H4 (cell line): ENCODE measurements around the gene TMEM92. TPM values are rescaled to one million over a fixed set of nuclear protein-coding genes. Genes with fewer than 3 reads are reported as not detected.

Experiments used
- DNase-seq: peaks from one replicate; pipeline ENCODE4 v3.0.0-alpha.2; 2015; ENCODE audit warnings: low spot score
- total RNA-seq: library from RNA; depleted of rRNA; stranded (reverse); fragments of >200 nt; shearing (Covaris generic); gene quantifications from 2 replicates; pipeline ENCODE4 v1.2.3, GENCODE V29; 2014; rRNA removed

Gene TMEM92
- total RNA-seq, 1 experiment from 2014 or later, result 7.4 TPM

GRCh38 chr17:50328363-50329325 lies 54.4 kb downstream of the TMEM92 start:
- DNase-seq, result no peak

DNA sequence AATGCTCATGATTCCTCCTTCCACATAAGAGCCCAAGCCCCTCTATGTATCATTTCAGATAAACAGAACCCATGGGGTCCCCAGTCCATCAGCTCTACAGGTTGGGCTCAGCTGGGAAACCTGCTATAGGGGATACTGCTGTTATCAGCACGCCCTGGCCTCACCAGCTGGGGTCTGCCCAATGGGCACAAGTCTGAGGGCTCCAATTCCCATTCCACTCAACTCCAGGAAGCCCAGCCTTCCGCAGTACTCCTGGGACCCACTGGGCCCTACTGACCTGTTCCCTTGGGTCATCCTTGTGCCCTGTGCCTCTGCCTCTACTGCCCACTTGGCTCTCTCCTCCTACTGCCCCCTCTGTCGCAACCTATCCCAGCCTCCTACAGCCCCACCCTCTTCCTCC lies 55.5 kb downstream of the TMEM92 start:
- DNase-seq, result no peak

DNA sequence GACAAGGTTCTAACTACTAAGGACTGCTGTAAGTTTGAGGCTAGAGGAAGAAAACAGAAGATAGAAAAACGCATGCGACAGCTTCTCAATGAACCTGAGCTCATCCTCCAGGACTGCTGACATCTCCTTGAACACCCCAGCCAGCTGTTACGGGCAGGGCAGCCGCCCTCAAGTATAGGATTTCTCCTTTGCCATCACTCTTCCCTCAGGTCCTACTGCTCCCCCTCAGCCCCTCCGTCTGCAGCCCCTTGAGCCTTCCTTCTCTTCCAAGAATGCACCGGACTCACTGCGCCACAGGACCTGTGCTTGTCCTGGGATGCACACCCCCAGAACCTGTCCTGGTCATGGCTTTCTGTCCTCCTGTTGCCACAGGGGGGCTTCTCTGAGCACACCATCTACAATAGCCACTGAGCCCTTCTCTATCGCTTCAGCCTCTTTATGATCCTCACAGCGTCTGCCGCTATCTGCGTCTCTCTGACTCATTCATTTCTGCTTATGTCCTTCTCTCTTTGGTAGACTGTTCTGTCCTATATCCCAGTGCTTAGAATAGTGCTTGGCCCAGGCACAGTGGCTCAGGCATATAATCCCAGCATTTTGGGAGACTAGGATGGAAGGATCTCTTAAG lies 56.0 kb downstream of the TMEM92 start:
- no peak for DNase-seq

Other genes with a start within 250 kb of the TMEM92 start
- 106 and 129 TPM in 2 replicates for gene ITGA3, start 218.4 kb upstream of the TMEM92 start, total RNA-seq
- 37.6 and 41.2 TPM in 2 replicates for gene PDK2, start 179.1 kb upstream of the TMEM92 start, total RNA-seq
- gene SAMD14, start 144.3 kb upstream of the TMEM92 start, total RNA-seq, result 0.70 and 1.2 TPM in 2 replicates
- 16.3 and 18.5 TPM in 2 replicates for gene PPP1R9B, start 123.8 kb upstream of the TMEM92 start, total RNA-seq
- gene SGCA, start 108.5 kb upstream of the TMEM92 start, total RNA-seq, result 0.45 TPM in 1 of 2 replicates, not detected in the other
- gene COL1A1, start 72.8 kb upstream of the TMEM92 start, total RNA-seq, result 11.1 and 25.7 TPM in 2 replicates
- 21.0 and 22.3 TPM in 2 replicates for gene XYLT2, start 71.7 kb downstream of the TMEM92 start, total RNA-seq
- gene MRPL27, start 98.7 kb downstream of the TMEM92 start, total RNA-seq, result 179 and 180 TPM in 2 replicates
- 9.4 and 11.9 TPM in 2 replicates for gene EME1, start 98.8 kb downstream of the TMEM92 start, total RNA-seq
- gene LRRC59, start 123.1 kb downstream of the TMEM92 start, total RNA-seq, result 201 and 234 TPM in 2 replicates
- 26.5 and 47.2 TPM in 2 replicates for gene ACSF2, start 151.8 kb downstream of the TMEM92 start, total RNA-seq
- not detected in 2 replicates for gene CHAD, start 194.4 kb downstream of the TMEM92 start, total RNA-seq
- gene RSAD1, start 204.4 kb downstream of the TMEM92 start, total RNA-seq, result 18.7 and 19.3 TPM in 2 replicates
- not detected in 2 replicates for gene MYCBPAP, start 234.0 kb downstream of the TMEM92 start, total RNA-seq